Measurements from ENCODE around the gene MDFIC2.

Gene MDFIC2

DNA sequence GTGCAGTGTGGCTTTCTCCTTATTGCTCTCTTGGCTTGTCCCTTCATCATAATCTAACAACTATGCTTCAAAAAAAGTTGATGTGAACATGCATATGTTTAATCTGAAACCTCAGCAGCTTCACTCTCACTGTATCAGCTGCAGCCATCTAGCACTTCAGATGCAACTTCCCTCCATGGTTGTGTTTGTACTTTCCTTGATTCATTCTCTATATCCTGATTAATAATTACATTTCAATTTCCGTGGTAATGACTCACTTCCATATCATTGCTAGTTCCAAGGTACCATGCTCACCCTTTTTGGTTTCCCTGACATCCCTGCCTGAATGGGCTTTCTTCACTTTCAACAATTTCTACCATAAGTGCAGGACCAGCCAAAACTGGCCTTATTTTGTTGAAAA, 51.2 kb downstream of the MDFIC2 start:
- H3K27me3 ChIP-seq: no peaks in the 10 kb centered on the region
- TF ChIP-seq, protein P1, sequence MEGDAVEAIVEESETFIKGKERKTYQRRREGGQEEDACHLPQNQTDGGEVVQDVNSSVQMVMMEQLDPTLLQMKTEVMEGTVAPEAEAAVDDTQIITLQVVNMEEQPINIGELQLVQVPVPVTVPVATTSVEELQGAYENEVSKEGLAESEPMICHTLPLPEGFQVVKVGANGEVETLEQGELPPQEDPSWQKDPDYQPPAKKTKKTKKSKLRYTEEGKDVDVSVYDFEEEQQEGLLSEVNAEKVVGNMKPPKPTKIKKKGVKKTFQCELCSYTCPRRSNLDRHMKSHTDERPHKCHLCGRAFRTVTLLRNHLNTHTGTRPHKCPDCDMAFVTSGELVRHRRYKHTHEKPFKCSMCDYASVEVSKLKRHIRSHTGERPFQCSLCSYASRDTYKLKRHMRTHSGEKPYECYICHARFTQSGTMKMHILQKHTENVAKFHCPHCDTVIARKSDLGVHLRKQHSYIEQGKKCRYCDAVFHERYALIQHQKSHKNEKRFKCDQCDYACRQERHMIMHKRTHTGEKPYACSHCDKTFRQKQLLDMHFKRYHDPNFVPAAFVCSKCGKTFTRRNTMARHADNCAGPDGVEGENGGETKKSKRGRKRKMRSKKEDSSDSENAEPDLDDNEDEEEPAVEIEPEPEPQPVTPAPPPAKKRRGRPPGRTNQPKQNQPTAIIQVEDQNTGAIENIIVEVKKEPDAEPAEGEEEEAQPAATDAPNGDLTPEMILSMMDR (IDR thresholded peaks at IDR 0.05): no peak
- intact Hi-C loops (cut with DNase I; ENCODE audit: low total_unique reads): no loop called here
- H3K27ac ChIP-seq: no peak overlapping the region
- H3K4me1 ChIP-seq: no peaks in the 10 kb centered on the region
- no peaks in the 10 kb centered on the region for H3K9me3 ChIP-seq
- H3K4me3 ChIP-seq: no peak overlapping the region
- no peaks in the 10 kb centered on the region for H3K36me3 ChIP-seq
- no peak for DNase-seq

DNA sequence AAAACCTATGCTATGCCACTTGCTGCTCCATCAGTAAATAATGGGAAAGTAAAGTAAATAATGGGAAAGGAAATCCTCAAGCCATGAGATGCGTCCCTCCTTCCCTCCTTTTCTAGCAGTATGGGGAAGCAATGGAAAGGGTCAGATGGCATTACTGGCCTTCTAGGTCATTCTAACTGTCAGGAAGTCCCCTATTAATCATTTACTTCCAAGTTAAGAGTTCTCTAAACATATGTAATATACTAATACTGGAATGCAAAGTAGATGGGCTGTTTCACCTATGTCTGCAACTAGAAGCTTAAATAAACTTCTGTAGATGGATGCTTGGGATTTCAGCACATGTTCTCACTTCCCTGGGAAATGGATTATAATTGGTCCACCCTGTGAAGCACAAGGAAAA, 55.9 kb downstream of the MDFIC2 start:
- intact Hi-C loops (cut with DNase I; ENCODE audit: low total_unique reads): no loop called here
- Histone ChIP-seq H3K4me1 (peaks cover 0 to 6% (median 0%) of the 10 kb centered on the region in 4 donors), H3K27ac (no peak overlapping the region), H3K9me3 (no peaks in the 10 kb centered on the region), H3K4me3 (no peak overlapping the region), H3K27me3 (no peaks in the 10 kb centered on the region), H3K36me3 (no peaks in the 10 kb centered on the region)
- no peak for DNase-seq
- TF ChIP-seq, protein P1 (IDR thresholded peaks at IDR 0.05): no peak

DNA sequence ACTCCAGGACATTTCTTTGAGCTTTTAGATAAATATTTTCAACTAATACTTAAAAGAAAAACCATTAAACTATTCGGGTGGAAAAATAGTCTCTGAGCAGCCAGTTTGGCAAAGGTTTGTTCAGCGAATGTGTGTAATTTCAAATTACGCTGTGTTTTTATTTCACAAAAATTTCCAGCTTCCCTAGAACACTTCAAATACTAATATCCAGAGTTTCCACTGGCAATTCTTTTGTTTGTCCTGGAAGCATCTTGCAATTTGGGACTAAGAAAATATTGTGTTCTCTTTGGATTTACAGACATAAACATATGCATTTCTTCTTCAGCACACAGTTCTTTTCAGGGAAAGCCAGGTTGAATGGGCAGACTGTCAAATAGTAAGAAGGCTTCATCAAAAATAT, 61.9 kb downstream of the MDFIC2 start:
- no peaks in the 10 kb centered on the region for H3K9me3 ChIP-seq
- H3K36me3 ChIP-seq: no peaks in the 10 kb centered on the region
- intact Hi-C loops (cut with DNase I; ENCODE audit: low total_unique reads): no loop called here
- peak overlapping the region; percentile 57 for H3K27ac ChIP-seq
- H3K4me1 ChIP-seq: peaks cover 0 to 36% (median 0%) of the 10 kb centered on the region in 4 donors
- H3K27me3 ChIP-seq: no peaks in the 10 kb centered on the region
- H3K4me3 ChIP-seq: no peak overlapping the region
- TF ChIP-seq, protein P1 (IDR thresholded peaks at IDR 0.05): no peak
- no peak for DNase-seq

DNA sequence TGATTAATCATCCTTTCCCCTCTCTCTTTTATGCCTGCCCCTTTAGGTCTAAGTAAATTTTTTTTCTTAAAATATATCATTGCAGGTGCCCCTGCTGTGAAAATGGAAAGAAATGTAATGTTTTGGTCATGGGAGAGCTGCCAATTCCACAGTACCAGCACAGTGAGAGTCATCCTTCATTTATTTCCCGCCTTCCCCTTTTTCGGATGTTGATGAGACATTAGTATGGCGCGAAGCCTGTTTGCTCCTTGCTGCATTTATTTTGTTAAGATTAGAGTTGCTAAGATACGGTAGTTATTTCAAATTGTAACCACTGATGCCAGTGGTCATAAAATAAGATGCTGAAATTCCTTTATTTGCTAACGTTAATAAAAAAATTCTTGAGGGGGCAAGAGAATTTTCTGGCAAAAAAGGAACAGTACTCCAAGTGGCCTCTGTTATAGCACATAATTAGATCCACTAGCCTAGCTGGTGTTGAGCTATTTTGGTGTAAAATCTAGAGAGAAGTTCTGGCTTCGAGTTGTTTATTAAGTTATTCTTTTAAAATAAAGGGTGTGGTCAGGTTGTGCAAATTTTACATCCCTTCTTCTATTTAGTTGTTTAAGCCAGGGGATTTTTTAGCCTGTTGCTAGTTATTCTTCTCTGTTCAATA, 62.8 kb downstream of the MDFIC2 start:
- intact Hi-C loops (cut with DNase I; ENCODE audit: low total_unique reads): no loop called here
- TF ChIP-seq, protein P1 (IDR thresholded peaks at IDR 0.05): no peak

DNA sequence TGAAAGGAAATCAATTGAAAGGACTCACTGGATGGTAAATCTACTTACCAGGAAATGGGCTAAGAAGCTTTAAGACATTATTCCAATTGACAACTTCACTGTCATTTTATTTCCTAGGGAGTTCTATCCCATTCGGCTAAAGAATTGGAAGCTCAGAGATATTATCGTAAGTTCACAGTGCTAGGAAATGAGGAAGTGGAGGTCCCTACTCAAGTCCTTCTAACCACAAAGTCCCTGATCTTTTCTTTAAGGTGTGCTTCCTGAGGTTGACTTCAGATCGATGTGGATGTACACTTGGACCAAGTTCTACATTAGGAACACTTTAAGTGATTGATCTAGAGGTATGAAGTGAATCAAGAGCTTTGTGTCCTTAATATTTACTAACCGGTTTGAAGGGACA, 63.6 kb downstream of the MDFIC2 start:
- Histone ChIP-seq H3K4me3 (no peak overlapping the region), H3K36me3 (no peaks in the 10 kb centered on the region), H3K27me3 (no peaks in the 10 kb centered on the region), H3K27ac (peak overlapping the region; percentile 57), H3K9me3 (no peaks in the 10 kb centered on the region), H3K4me1 (peaks cover 0 to 36% (median 0%) of the 10 kb centered on the region in 4 donors)
- TF ChIP-seq, protein P1 (IDR thresholded peaks at IDR 0.05): no peak
- no peak for DNase-seq
- intact Hi-C loops (cut with DNase I; ENCODE audit: low total_unique reads): no loop called here

More for the DNA sequence above, 62.8 kb downstream of the MDFIC2 start:
- no peaks in the 10 kb centered on the region for H3K9me3 ChIP-seq
- H3K27ac ChIP-seq: peak overlapping the region; percentile 57
- peak in 1 of 2 donors; percentile 51 for DNase-seq
- H3K27me3 ChIP-seq: no peaks in the 10 kb centered on the region
- H3K4me3 ChIP-seq: no peak overlapping the region
- no peaks in the 10 kb centered on the region for H3K36me3 ChIP-seq
- H3K4me1 ChIP-seq: peaks cover 0 to 36% (median 0%) of the 10 kb centered on the region in 4 donors
